KOPT-K1 (cell line): Measurements from ENCODE around the gene FGD4.

Experiments
- H3K27ac ChIP-seq: fragments of 200-600 bp; sonication (generic); 2 replicates; pipeline ENCODE4 v1.5.1; 2016; ENCODE audit warnings: antibody characterized with exemption, mild to moderate bottlenecking, low read depth, low read length; ENCODE audit not compliant: poor library complexity, severe bottlenecking
- H3K36me3 ChIP-seq: fragments of 200-600 bp; sonication (generic); 2 replicates; pipeline ENCODE4 v1.5.1; 2017; ENCODE audit warnings: antibody characterized with exemption, mild to moderate bottlenecking, low read length, moderate library complexity; ENCODE audit not compliant: insufficient read depth
- H3K9me3 ChIP-seq: fragments of 200-600 bp; sonication (generic); 2 replicates; pipeline ENCODE4 v1.5.1; 2017; ENCODE audit warnings: antibody characterized with exemption, low read length, mild to moderate bottlenecking; ENCODE audit not compliant: insufficient read depth, poor library complexity, severe bottlenecking

FGD4 gene

GRCh38 chr12:32435921-32436705 lies 36.8 kb downstream of the FGD4 start:
- H3K36me3 ChIP-seq = no peaks in the 10 kb centered on the region
- no peak overlapping the region for H3K27ac ChIP-seq
- no peaks in the 10 kb centered on the region for H3K9me3 ChIP-seq

- Histone ChIP-seq H3K27ac (no peak overlapping the region), H3K9me3 (no peaks in the 10 kb centered on the region), H3K36me3 (no peaks in the 10 kb centered on the region)
Measured at GRCh38 chr12:32437095-32437515, 37.7 kb downstream of the FGD4 start.

- H3K36me3 ChIP-seq = no peaks in the 10 kb centered on the region
- H3K9me3 ChIP-seq = no peaks in the 10 kb centered on the region
- H3K27ac ChIP-seq = no peak overlapping the region
Measured at GRCh38 chr12:32440120-32440865, 40.9 kb downstream of the FGD4 start.

GRCh38 chr12:32443491-32443890 lies 44.1 kb downstream of the FGD4 start:
- Histone ChIP-seq H3K27ac (no peak overlapping the region), H3K9me3 (no peaks in the 10 kb centered on the region), H3K36me3 (no peaks in the 10 kb centered on the region)

- H3K36me3 ChIP-seq = no peaks in the 10 kb centered on the region
- H3K27ac ChIP-seq = no peak overlapping the region
- no peaks in the 10 kb centered on the region for H3K9me3 ChIP-seq
Measured at GRCh38 chr12:32444895-32445294, 45.5 kb downstream of the FGD4 start.

- H3K27ac ChIP-seq = no peak overlapping the region
- H3K9me3 ChIP-seq = no peaks in the 10 kb centered on the region
- no peaks in the 10 kb centered on the region for H3K36me3 ChIP-seq
Measured at GRCh38 chr12:32445356-32445755, 46.0 kb downstream of the FGD4 start.

GRCh38 chr12:32446316-32447119 lies 47.2 kb downstream of the FGD4 start:
- Histone ChIP-seq H3K36me3 (no peaks in the 10 kb centered on the region), H3K9me3 (no peaks in the 10 kb centered on the region), H3K27ac (no peak overlapping the region)

- H3K9me3 ChIP-seq = no peaks in the 10 kb centered on the region
Measured at GRCh38 chr12:32448586-32448985, 49.2 kb downstream of the FGD4 start.

GRCh38 chr12:32450363-32450762 lies 51.0 kb downstream of the FGD4 start:
- Histone ChIP-seq H3K27ac (no peak overlapping the region), H3K9me3 (no peaks in the 10 kb centered on the region)

More at GRCh38 chr12:32448586-32448985, 49.2 kb downstream of the FGD4 start:
- no peaks in the 10 kb centered on the region for H3K36me3 ChIP-seq
- no peak overlapping the region for H3K27ac ChIP-seq

GRCh38 chr12:32450768-32451167 lies 51.4 kb downstream of the FGD4 start:
- Histone ChIP-seq H3K27ac (no peak overlapping the region), H3K9me3 (no peaks in the 10 kb centered on the region), H3K36me3 (no peaks in the 10 kb centered on the region)

More at GRCh38 chr12:32450363-32450762, 51.0 kb downstream of the FGD4 start:
- no peaks in the 10 kb centered on the region for H3K36me3 ChIP-seq

- no peaks in the 10 kb centered on the region for H3K36me3 ChIP-seq
- H3K9me3 ChIP-seq = no peaks in the 10 kb centered on the region
- H3K27ac ChIP-seq = no peak overlapping the region
Measured at GRCh38 chr12:32451816-32452215, 52.5 kb downstream of the FGD4 start.

- no peaks in the 10 kb centered on the region for H3K9me3 ChIP-seq
- H3K27ac ChIP-seq = no peak overlapping the region
Measured at GRCh38 chr12:32454075-32454474, 54.7 kb downstream of the FGD4 start.

GRCh38 chr12:32454866-32455265 lies 55.5 kb downstream of the FGD4 start:
- Histone ChIP-seq H3K36me3 (no peaks in the 10 kb centered on the region), H3K9me3 (no peaks in the 10 kb centered on the region), H3K27ac (no peak overlapping the region)

More at GRCh38 chr12:32454075-32454474, 54.7 kb downstream of the FGD4 start:
- H3K36me3 ChIP-seq = no peaks in the 10 kb centered on the region

GRCh38 chr12:32455607-32456071 lies 56.3 kb downstream of the FGD4 start:
- no peaks in the 10 kb centered on the region for H3K36me3 ChIP-seq
- H3K9me3 ChIP-seq = no peaks in the 10 kb centered on the region
- H3K27ac ChIP-seq = no peak overlapping the region
